Measurements from ENCODE around the gene SPATA21.

DNA sequence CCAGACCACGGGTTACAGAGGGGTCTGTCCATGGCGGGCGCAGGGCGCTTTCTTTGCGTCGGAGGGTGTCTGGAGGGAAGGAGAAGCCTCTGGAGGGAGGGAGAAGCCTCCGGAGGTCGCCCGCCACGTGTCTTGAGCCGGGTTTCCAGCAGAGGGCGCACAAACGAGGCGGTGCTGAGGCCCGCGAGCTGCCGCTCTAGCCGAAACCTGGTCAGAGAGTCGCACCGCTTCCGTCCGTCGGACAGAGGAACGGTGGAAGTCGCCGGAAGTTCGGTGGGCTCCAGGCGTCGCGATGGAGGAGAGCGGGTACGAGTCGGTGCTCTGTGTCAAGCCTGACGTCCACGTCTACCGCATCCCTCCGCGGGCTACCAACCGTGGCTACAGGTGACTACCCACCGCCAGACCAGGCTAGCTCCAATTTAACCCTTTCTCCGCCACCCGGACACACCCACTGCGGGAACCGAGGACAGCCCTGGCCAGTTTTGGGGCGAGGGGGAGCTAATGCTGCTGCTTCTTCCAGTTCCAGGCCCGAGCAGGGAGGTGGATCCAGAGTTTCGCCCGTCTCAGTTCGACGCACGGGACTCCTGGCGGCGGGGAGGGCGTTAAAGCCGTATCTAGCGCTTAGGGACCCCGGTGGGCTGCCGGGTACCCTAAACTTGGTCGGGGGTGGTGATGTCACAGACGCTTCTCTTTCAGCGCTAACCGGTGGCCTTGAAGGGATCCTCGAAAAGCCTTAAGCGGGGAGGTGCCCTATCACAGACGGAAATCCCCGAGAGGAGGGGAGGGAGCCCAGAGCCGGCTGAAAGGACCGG lies 3.5 kb upstream of the SPATA21 start, which contains the start of gene NECAP2:
- TF ChIP-seq, protein P1, sequence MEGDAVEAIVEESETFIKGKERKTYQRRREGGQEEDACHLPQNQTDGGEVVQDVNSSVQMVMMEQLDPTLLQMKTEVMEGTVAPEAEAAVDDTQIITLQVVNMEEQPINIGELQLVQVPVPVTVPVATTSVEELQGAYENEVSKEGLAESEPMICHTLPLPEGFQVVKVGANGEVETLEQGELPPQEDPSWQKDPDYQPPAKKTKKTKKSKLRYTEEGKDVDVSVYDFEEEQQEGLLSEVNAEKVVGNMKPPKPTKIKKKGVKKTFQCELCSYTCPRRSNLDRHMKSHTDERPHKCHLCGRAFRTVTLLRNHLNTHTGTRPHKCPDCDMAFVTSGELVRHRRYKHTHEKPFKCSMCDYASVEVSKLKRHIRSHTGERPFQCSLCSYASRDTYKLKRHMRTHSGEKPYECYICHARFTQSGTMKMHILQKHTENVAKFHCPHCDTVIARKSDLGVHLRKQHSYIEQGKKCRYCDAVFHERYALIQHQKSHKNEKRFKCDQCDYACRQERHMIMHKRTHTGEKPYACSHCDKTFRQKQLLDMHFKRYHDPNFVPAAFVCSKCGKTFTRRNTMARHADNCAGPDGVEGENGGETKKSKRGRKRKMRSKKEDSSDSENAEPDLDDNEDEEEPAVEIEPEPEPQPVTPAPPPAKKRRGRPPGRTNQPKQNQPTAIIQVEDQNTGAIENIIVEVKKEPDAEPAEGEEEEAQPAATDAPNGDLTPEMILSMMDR (IDR thresholded peaks at IDR 0.05; ENCODE audit: borderline replicate concordance, extremely low read depth, low read length, poor library complexity, severe bottlenecking), result peak; percentile 94
- TF ChIP-seq EZH2 (IDR thresholded peaks at IDR 0.05; ENCODE audit: borderline replicate concordance, low read depth, low read length, severe bottlenecking), result no peak

Measured in DND-41 (cell line).